Activated CD8-positive, alpha-beta T cell treated with anti-CD3 and anti-CD28 coated beads for 36 hours (primary cell): ENCODE measurements around the gene MIER1. TPM values are rescaled to one million over a fixed set of nuclear protein-coding genes. Genes with fewer than 3 reads are reported as not detected.
A peak's percentile ranks its signal among the peaks of the same experiment; 100 is the strongest.

Experiments
- ATAC-seq: fragments of 200-7000 bp; cut with Tn5 transposase; one replicate; pipeline ENCODE4 v1.10.0; 2021; ENCODE audit warnings: mild to moderate bottlenecking, moderate library complexity
- CTCF ChIA-PET: fragments of 350-600 bp; sonication (Branson Sonifier 250); formaldehyde crosslinking; loops from one replicate; lab custom pipeline; 2021; ENCODE audit warnings: antibody characterized with exemption; lab: Charles Lee
- POLR2A ChIA-PET: fragments of 350-600 bp; sonication (Branson Sonifier 250); formaldehyde crosslinking; loops from one replicate; lab custom pipeline; 2021; ENCODE audit warnings: antibody characterized with exemption; lab: Charles Lee
- DNase-seq: peaks from one replicate; pipeline ENCODE4 v3.0.0-alpha.2; 2020
- H3K27ac Mint-ChIP-seq: one replicate; pipeline ENCODE4 v1.8.0; 2021; ENCODE audit warnings: mild to moderate bottlenecking, mixed read lengths
- H3K27me3 Mint-ChIP-seq: one replicate; pipeline ENCODE4 v1.8.0; 2021; ENCODE audit warnings: mixed read lengths
- H3K36me3 Mint-ChIP-seq: one replicate; pipeline ENCODE4 v1.8.0; 2021; ENCODE audit warnings: low read depth, mixed read lengths
- H3K4me1 Mint-ChIP-seq: one replicate; pipeline ENCODE4 v1.8.0; 2021; ENCODE audit warnings: low read depth, mixed read lengths
- H3K4me3 Mint-ChIP-seq: one replicate; pipeline ENCODE4 v1.8.0; 2021; ENCODE audit warnings: mild to moderate bottlenecking, moderate library complexity, mixed read lengths
- H3K9me3 Mint-ChIP-seq: one replicate; pipeline ENCODE4 v1.8.0; 2021; ENCODE audit warnings: mixed read lengths
- CTCF ChIP-seq: fragments of 200-600 bp; IDR thresholded peaks from one replicate; pipeline ENCODE4 v1.8.0; 2022; ENCODE audit warnings: antibody characterized with exemption, mild to moderate bottlenecking
- intact Hi-C: fragments of 100-400 bp; cut with micrococcal nuclease; formaldehyde crosslinking; loops from one replicate; pipeline ENCODE4 v1.10.0; 2022
- total RNA-seq, 2 experiments: library from RNA; stranded (reverse); gene quantifications; one replicate each; pipeline ENCODE4 v1.2.3, GENCODE V29; 2021

Gene MIER1
- total RNA-seq, 2 experiments from 2014 or later, result 39.8 to 41.8 TPM

- intact Hi-C loops, result no loop called here
- TF ChIP-seq CTCF, result no peak
- no peaks in the 10 kb centered on the region for H3K9me3 Mint-ChIP-seq
- H3K27ac Mint-ChIP-seq, result peak overlapping the region; percentile 67
- peaks cover 45% of the 10 kb centered on the region for H3K36me3 Mint-ChIP-seq
- POLR2A ChIA-PET, result interaction anchor here (0.6 kb wide), 1 partner anchor 69 kb away, joined by 3 read pairs; the partner anchor contains the start of gene SLC35D1
- ATAC-seq, result no peak
- CTCF ChIA-PET, result interaction anchor here (1.6 kb wide), 1 partner anchor 11 kb away, joined by 6 read pairs; no protein-coding TSS in a partner anchor
- peaks cover 48% of the 10 kb centered on the region for H3K4me1 Mint-ChIP-seq
- DNase-seq, result no peak
- H3K4me3 Mint-ChIP-seq, result no peak overlapping the region
- no peaks in the 10 kb centered on the region for H3K27me3 Mint-ChIP-seq
Observed at GRCh38 chr1:66984491-66984890, 59.7 kb downstream of the MIER1 start.

GRCh38 chr1:66985835-66986234, 61.0 kb downstream of the MIER1 start:
- ChIA-PET POLR2A (no interaction called here), CTCF (interaction anchor here (0.9 to 2.7 kb wide), 3 partner anchors 10 to 163 kb away, joined by 3 to 11 read pairs (median 7); no protein-coding TSS in a partner anchor)
- DNase-seq (no peak), ATAC-seq (no peak)
- no peaks in the 10 kb centered on the region for H3K27me3 Mint-ChIP-seq
- H3K36me3 Mint-ChIP-seq, result peaks cover 49% of the 10 kb centered on the region
- no peaks in the 10 kb centered on the region for H3K9me3 Mint-ChIP-seq
- H3K4me1 Mint-ChIP-seq, result peaks cover 45% of the 10 kb centered on the region
- intact Hi-C loops, result no loop called here
- no peak for TF ChIP-seq CTCF
- H3K4me3 Mint-ChIP-seq, result no peak overlapping the region
- no peak overlapping the region for H3K27ac Mint-ChIP-seq

- CTCF ChIA-PET, result interaction anchor here (0.9 to 2.2 kb wide), 5 partner anchors 12 to 220 kb away, joined by 3 to 8 read pairs (median 5); no protein-coding TSS in a partner anchor
- DNase-seq (no peak), ATAC-seq (no peak)
- Mint-ChIP-seq H3K4me3 (no peak overlapping the region), H3K27me3 (no peaks in the 10 kb centered on the region), H3K9me3 (no peaks in the 10 kb centered on the region), H3K27ac (no peak overlapping the region), H3K4me1 (peaks cover 8% of the 10 kb centered on the region), H3K36me3 (peaks cover 14% of the 10 kb centered on the region)
- POLR2A ChIA-PET, result no interaction called here
- no peak for TF ChIP-seq CTCF
- intact Hi-C loops, result loop anchor here (10.0 kb wide), 1 partner anchor 222 kb away; no protein-coding TSS in a partner anchor
Observed at GRCh38 chr1:66993076-66993475, 68.3 kb downstream of the MIER1 start.

- peak; percentile 88 for ATAC-seq
- peak; percentile 71 for TF ChIP-seq CTCF
- intact Hi-C loops, result loop anchor here (5.0 to 10.0 kb wide), 3 partner anchors 151 to 229 kb away; no protein-coding TSS in a partner anchor
- peak; percentile 83 for DNase-seq
- no peak overlapping the region for H3K27ac Mint-ChIP-seq
- no peaks in the 10 kb centered on the region for H3K9me3 Mint-ChIP-seq
- peaks cover 17% of the 10 kb centered on the region for H3K4me1 Mint-ChIP-seq
- POLR2A ChIA-PET, result interaction anchor here (1.7 kb wide), 1 partner anchor 9 kb away, joined by 4 read pairs; no protein-coding TSS in a partner anchor
- CTCF ChIA-PET, result interaction anchor here (0.6 to 4.2 kb wide), 40 partner anchors 8 to 507 kb away, joined by 3 to 74 read pairs (median 6); partner anchors contain the start of genes DNAI4 and MIER1
- H3K27me3 Mint-ChIP-seq, result no peaks in the 10 kb centered on the region
- peaks cover 7% of the 10 kb centered on the region for H3K36me3 Mint-ChIP-seq
- no peak overlapping the region for H3K4me3 Mint-ChIP-seq
Observed at GRCh38 chr1:66996018-66996682, 71.4 kb downstream of the MIER1 start.

GRCh38 chr1:66998972-66999371, 74.2 kb downstream of the MIER1 start:
- no peaks in the 10 kb centered on the region for H3K9me3 Mint-ChIP-seq
- intact Hi-C loops, result loop anchor here (5.0 to 10.0 kb wide), 3 partner anchors 148 to 232 kb away; no protein-coding TSS in a partner anchor
- H3K4me1 Mint-ChIP-seq, result peaks cover 22% of the 10 kb centered on the region
- POLR2A ChIA-PET, result no interaction called here
- no peak for DNase-seq
- TF ChIP-seq CTCF, result no peak
- H3K27me3 Mint-ChIP-seq, result no peaks in the 10 kb centered on the region
- H3K27ac Mint-ChIP-seq, result no peak overlapping the region
- CTCF ChIA-PET, result interaction anchor here (1.4 kb wide), 1 partner anchor 25 kb away, joined by 3 read pairs; no protein-coding TSS in a partner anchor
- H3K36me3 Mint-ChIP-seq, result peaks cover 21% of the 10 kb centered on the region
- no peak overlapping the region for H3K4me3 Mint-ChIP-seq
- no peak for ATAC-seq
